ENCODE measurements around the gene FAM193A. TPM values are rescaled to one million over a fixed set of nuclear protein-coding genes. Genes with fewer than 3 reads are reported as not detected.

FAM193A gene
- total RNA-seq, 6 experiments from 2014 or later, result 8.5 to 12.3 (median 9.7) TPM

DNA sequence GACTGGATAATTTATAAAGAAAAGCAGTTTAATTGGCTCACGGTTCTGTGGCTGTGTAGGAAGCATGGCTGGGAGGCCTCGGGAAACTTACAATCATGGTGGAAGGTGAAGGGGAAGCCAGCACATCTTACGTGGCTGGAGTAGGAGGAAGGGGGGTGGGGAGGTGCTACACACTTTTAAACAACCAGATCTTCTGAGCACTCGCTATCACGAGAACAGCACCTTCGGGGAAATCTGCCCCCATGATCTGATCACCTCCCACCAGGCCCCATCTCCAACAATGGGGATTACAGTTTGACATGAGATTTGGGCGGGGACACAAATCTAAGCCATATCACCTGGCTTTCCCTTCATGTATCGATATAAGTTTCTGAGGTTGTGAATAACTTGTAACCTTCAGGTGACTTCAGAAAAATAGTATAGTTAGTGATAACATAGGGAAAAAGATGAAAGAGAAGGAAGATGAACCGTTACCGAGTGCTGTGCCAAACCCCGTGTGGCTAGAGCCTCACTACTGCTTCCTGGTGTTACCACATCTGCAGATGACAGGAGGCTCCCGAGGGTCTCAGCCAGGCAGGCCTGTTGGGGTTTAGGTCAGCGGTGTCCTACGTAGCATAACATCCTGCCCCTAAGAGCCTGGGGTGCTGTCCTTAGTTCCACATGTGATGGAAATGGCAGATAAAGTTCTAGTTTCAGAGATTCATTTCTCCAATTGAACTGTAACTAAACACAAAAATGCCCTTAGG is 116.1 kb downstream of the FAM193A start:
- H3K36me3 ChIP-seq, result peaks cover 0 to 28% (median 4%) of the 10 kb centered on the region in 4 donors
- H3K27me3 ChIP-seq, result no peaks in the 10 kb centered on the region
- no peaks in the 10 kb centered on the region for H3K9me3 ChIP-seq
- H3K4me1 ChIP-seq, result no peaks in the 10 kb centered on the region
- 70% methylated on average over 9 of the region's 14 CpGs for WGBS (ENCODE audit: insufficient coverage, low coverage, low lambda C conversion rate, missing lambda C conversion rate)
- H3K27ac ChIP-seq, result no peak overlapping the region
- no peak overlapping the region for H3K4me3 ChIP-seq
- intact Hi-C loops (cut with DNase I), result no loop called here
- no peak for DNase-seq
- no peak for TF ChIP-seq POLR2A (IDR thresholded peaks at IDR 0.05)
- TF ChIP-seq CTCF (IDR thresholded peaks at IDR 0.05), result no peak
- ATAC-seq, result no peak

DNA sequence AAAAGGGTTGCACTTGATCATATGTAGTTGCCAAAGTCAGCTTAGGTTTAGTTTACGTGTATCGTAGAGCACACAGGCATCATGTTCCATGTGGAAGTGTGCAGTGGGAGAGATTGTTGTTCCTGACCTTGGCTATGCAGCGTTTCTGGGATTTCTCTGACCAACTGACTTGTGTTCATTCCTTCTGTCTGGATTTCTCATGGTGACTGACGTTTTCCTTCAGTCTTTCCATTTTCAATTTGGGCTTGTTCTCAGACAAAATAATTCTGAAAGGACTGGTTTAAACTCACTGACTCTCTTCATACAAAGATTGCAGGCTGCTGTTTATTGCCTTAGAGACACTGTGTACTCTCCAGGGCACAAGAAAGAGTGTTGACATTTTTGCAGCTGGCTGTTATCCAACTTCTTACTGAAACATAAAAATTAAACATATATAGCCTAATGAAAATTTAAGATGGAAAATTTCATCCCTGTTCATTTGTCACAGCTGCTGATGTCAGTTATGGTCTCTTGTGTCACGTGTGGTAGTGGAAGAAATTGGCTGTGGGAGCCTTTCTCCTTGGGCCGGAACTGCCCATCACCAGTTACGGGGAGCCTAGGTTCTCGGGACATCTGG is 124.3 kb downstream of the FAM193A start:
- DNase-seq (no peak), ATAC-seq (peak in 1 of 4 donors; percentile 23)
- H3K9me3 ChIP-seq, result no peaks in the 10 kb centered on the region
- intact Hi-C loops (cut with DNase I), result no loop called here
- H3K36me3 ChIP-seq, result peaks cover 8 to 65% (median 22%) of the 10 kb centered on the region in 4 donors
- H3K4me1 ChIP-seq, result no peaks in the 10 kb centered on the region
- H3K4me3 ChIP-seq, result no peak overlapping the region
- 88% methylated on average over 8 of the region's 8 CpGs for WGBS (ENCODE audit: insufficient coverage, low coverage, low lambda C conversion rate, missing lambda C conversion rate)
- no peaks in the 10 kb centered on the region for H3K27me3 ChIP-seq
- TF ChIP-seq POLR2A (IDR thresholded peaks at IDR 0.05) (no peak), CTCF (IDR thresholded peaks at IDR 0.05) (no peak)
- H3K27ac ChIP-seq, result peak overlapping the region in 1 of 3 donors; percentile 4

DNA sequence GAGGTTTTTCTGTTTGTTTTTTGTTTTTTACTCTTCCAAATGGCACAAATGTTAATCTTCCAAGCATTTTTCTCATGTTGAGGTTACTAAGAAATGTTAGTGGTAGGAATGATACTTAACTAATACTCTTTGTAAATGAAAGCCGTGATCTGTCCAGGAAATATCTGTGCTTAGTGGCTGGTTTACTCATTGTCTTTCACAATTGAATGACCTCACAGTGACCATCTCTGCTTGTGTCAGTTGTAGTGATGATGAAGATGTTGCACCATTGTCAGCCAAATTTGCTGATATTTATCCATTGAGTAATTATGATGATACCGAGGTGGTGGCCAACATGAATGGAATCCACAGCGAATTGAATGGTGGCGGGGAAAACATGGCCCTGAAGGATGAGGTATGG is 126.2 kb downstream of the FAM193A start:
- H3K9me3 ChIP-seq, result no peaks in the 10 kb centered on the region
- 86% methylated on average over 4 of the region's 4 CpGs for WGBS (ENCODE audit: insufficient coverage, low coverage, low lambda C conversion rate, missing lambda C conversion rate)
- peak in 1 of 4 donors; percentile 48 for ATAC-seq
- intact Hi-C loops (cut with DNase I), result no loop called here
- H3K4me3 ChIP-seq, result no peak overlapping the region
- H3K4me1 ChIP-seq, result no peaks in the 10 kb centered on the region
- DNase-seq, result no peak
- H3K36me3 ChIP-seq, result peaks cover 8 to 63% (median 20%) of the 10 kb centered on the region in 4 donors
- no peak overlapping the region for H3K27ac ChIP-seq
- no peaks in the 10 kb centered on the region for H3K27me3 ChIP-seq
- TF ChIP-seq POLR2A (IDR thresholded peaks at IDR 0.05), result no peak
- no peak for TF ChIP-seq CTCF (IDR thresholded peaks at IDR 0.05)

GRCh38 chr4:2663275-2663674 is 126.8 kb downstream of the FAM193A start:
- no peak overlapping the region for H3K27ac ChIP-seq
- ATAC-seq (no peak), DNase-seq (no peak)
- no peak overlapping the region for H3K4me3 ChIP-seq
- intact Hi-C loops (cut with DNase I), result no loop called here
- H3K9me3 ChIP-seq, result no peaks in the 10 kb centered on the region
- TF ChIP-seq CTCF (IDR thresholded peaks at IDR 0.05) (no peak), POLR2A (IDR thresholded peaks at IDR 0.05) (no peak)
- no peaks in the 10 kb centered on the region for H3K4me1 ChIP-seq
- WGBS (ENCODE audit: insufficient coverage, low coverage, low lambda C conversion rate, missing lambda C conversion rate), result 60% methylated on average over 2 of the region's 2 CpGs
- H3K36me3 ChIP-seq, result peaks cover 3 to 56% (median 14%) of the 10 kb centered on the region in 4 donors
- no peaks in the 10 kb centered on the region for H3K27me3 ChIP-seq

Measured in right lobe of liver (tissue), 6 donors.